Measurements from ENCODE around the gene CNPPD1.

Gene CNPPD1

DNA sequence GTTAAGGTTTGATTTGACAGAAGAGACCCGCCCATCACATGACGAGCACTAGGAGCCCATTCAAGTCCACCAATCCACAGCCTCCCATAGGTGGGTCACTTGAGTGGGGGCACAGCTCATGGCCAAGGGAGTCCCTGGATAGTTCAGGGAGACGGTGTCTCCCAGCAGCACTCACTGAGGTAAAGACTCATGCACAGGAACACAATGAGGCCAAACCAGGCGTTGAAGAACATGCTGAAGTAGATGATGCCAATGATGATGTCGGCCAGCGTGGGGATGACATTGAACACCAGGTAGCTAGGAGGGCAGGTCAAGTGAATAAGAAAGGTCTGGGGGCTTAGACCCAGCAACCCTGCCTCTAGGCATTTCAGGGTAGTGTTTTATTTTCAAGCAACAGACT lies 38.1 kb upstream of the CNPPD1 start:
- Histone ChIP-seq H3K27me3 (ENCODE audit: control insufficient read depth, insufficient read depth, low read length) (no peaks in the 10 kb centered on the region), H3K4me3 (ENCODE audit: low read depth, low read length) (no peak overlapping the region), H3K9me3 (ENCODE audit: control insufficient read depth, insufficient read depth, low read length) (no peaks in the 10 kb centered on the region), H3K9ac (ENCODE audit: low read depth, low read length) (no peak overlapping the region), H3K36me3 (ENCODE audit: control insufficient read depth, insufficient read depth, low read length) (peaks cover 20% of the 10 kb centered on the region), H3K4me1 (ENCODE audit: control insufficient read depth, insufficient read depth, low read length) (peaks cover 5% of the 10 kb centered on the region)

- no peak overlapping the region for H3K9ac ChIP-seq (ENCODE audit: low read depth, low read length)
- no peaks in the 10 kb centered on the region for H3K27me3 ChIP-seq (ENCODE audit: control insufficient read depth, insufficient read depth, low read length)
- H3K4me1 ChIP-seq (ENCODE audit: control insufficient read depth, insufficient read depth, low read length): peaks cover 3% of the 10 kb centered on the region
- H3K4me3 ChIP-seq (ENCODE audit: low read depth, low read length): no peak overlapping the region
- no peaks in the 10 kb centered on the region for H3K9me3 ChIP-seq (ENCODE audit: control insufficient read depth, insufficient read depth, low read length)
- peaks cover 23% of the 10 kb centered on the region for H3K36me3 ChIP-seq (ENCODE audit: control insufficient read depth, insufficient read depth, low read length)
Observed at GRCh38 chr2:219214141-219214540, 37.4 kb upstream of the CNPPD1 start.

- H3K36me3 ChIP-seq (ENCODE audit: control insufficient read depth, insufficient read depth, low read length): peaks cover 29% of the 10 kb centered on the region
- no peaks in the 10 kb centered on the region for H3K9me3 ChIP-seq (ENCODE audit: control insufficient read depth, insufficient read depth, low read length)
Observed at GRCh38 chr2:219213486-219214071, 36.9 kb upstream of the CNPPD1 start.

DNA sequence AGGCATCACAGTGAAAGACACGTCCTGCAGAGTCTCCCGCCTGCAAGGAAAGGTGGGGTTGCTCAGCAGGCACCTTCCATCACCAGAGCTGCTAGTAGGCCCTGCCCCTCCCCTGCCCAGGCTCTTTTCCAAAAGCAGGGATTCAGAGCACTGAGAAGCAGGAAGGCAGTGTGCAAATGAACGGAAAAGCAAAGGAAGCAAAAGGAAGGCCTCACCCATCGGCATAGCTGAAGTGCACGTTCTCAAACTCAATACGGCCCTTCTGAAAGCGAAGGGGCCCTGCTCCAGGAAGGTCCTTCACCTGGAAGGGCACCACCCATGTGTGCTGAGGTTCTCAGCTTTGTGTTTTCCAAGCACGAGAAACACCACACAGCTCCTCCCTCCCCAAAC lies 36.3 kb upstream of the CNPPD1 start:
- H3K4me1 ChIP-seq (ENCODE audit: control insufficient read depth, insufficient read depth, low read length): peaks cover 2% of the 10 kb centered on the region
- peaks cover 29% of the 10 kb centered on the region for H3K36me3 ChIP-seq (ENCODE audit: control insufficient read depth, insufficient read depth, low read length)
- H3K27me3 ChIP-seq (ENCODE audit: control insufficient read depth, insufficient read depth, low read length): no peaks in the 10 kb centered on the region
- no peaks in the 10 kb centered on the region for H3K9me3 ChIP-seq (ENCODE audit: control insufficient read depth, insufficient read depth, low read length)
- H3K9ac ChIP-seq (ENCODE audit: low read depth, low read length): no peak overlapping the region
- H3K4me3 ChIP-seq (ENCODE audit: low read depth, low read length): no peak overlapping the region

More at GRCh38 chr2:219213486-219214071, 36.9 kb upstream of the CNPPD1 start:
- Histone ChIP-seq H3K4me3 (ENCODE audit: low read depth, low read length) (no peak overlapping the region), H3K4me1 (ENCODE audit: control insufficient read depth, insufficient read depth, low read length) (peaks cover 2% of the 10 kb centered on the region), H3K9ac (ENCODE audit: low read depth, low read length) (no peak overlapping the region), H3K27me3 (ENCODE audit: control insufficient read depth, insufficient read depth, low read length) (no peaks in the 10 kb centered on the region)

DNA sequence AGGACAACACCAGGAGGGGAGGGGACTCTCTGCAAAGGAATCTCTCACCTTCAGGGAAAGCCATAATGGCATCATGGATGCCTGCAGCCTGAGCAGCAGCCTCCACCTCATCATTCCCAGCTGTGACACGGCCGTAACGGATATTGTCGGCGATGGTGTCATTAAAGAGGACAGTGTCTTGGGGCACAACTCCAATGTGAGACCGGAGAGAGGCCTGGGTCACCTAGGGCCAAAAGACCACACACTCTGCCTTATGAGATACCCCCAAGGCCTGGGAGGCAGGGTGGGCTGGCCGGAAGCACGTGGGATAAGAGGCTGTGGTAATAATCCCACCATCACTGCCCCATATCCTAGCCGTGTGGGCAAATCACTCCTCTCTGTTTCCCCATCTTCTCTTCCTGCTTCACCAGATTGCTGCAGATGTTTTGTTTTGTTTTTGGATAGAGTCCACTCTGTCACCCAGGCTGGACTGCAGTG lies 34.2 kb upstream of the CNPPD1 start:
- H3K27me3 ChIP-seq (ENCODE audit: control insufficient read depth, insufficient read depth, low read length): no peaks in the 10 kb centered on the region
- H3K9me3 ChIP-seq (ENCODE audit: control insufficient read depth, insufficient read depth, low read length): no peaks in the 10 kb centered on the region
- H3K4me1 ChIP-seq (ENCODE audit: control insufficient read depth, insufficient read depth, low read length): peaks cover 5% of the 10 kb centered on the region
- H3K4me3 ChIP-seq (ENCODE audit: low read depth, low read length): no peak overlapping the region
- peaks cover 29% of the 10 kb centered on the region for H3K36me3 ChIP-seq (ENCODE audit: control insufficient read depth, insufficient read depth, low read length)
- no peak overlapping the region for H3K9ac ChIP-seq (ENCODE audit: low read depth, low read length)

DNA sequence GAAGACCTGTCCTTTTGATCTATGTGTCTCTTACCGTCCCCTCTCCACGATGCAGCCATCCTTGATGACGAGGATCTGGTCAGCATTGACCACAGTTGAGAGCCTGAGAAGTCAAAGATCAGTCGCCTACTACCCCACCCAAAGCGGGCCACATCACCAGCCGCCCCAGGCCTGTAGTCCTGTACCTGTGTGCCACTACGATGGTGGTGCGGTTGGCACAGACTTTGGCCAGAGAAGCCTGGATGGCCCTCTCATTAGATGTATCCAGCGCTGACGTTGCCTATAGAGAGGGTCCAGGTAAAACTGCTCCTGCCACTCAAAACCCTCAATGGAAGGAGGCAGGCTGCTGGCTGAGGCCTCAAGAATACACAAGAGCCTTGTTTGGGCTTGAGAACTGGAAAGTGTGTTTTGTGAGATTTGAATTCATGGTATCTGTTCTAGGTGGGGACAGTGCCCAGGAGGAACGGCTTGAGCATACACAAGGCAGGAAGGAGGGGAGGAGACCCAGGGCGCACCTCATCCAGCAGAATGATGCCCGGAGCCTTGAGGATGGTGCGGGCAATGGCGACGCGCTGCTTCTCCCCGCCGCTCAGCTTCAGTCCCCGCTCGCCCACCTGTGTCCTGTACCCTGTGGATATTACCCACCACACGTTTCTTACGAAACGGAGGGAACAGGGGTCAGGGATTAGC lies 33.6 kb upstream of the CNPPD1 start:
- Histone ChIP-seq H3K27me3 (ENCODE audit: control insufficient read depth, insufficient read depth, low read length) (no peaks in the 10 kb centered on the region), H3K9ac (ENCODE audit: low read depth, low read length) (no peak overlapping the region), H3K36me3 (ENCODE audit: control insufficient read depth, insufficient read depth, low read length) (peaks cover 29% of the 10 kb centered on the region), H3K4me1 (ENCODE audit: control insufficient read depth, insufficient read depth, low read length) (peaks cover 5% of the 10 kb centered on the region), H3K9me3 (ENCODE audit: control insufficient read depth, insufficient read depth, low read length) (no peaks in the 10 kb centered on the region), H3K4me3 (ENCODE audit: low read depth, low read length) (no peak overlapping the region)

DNA sequence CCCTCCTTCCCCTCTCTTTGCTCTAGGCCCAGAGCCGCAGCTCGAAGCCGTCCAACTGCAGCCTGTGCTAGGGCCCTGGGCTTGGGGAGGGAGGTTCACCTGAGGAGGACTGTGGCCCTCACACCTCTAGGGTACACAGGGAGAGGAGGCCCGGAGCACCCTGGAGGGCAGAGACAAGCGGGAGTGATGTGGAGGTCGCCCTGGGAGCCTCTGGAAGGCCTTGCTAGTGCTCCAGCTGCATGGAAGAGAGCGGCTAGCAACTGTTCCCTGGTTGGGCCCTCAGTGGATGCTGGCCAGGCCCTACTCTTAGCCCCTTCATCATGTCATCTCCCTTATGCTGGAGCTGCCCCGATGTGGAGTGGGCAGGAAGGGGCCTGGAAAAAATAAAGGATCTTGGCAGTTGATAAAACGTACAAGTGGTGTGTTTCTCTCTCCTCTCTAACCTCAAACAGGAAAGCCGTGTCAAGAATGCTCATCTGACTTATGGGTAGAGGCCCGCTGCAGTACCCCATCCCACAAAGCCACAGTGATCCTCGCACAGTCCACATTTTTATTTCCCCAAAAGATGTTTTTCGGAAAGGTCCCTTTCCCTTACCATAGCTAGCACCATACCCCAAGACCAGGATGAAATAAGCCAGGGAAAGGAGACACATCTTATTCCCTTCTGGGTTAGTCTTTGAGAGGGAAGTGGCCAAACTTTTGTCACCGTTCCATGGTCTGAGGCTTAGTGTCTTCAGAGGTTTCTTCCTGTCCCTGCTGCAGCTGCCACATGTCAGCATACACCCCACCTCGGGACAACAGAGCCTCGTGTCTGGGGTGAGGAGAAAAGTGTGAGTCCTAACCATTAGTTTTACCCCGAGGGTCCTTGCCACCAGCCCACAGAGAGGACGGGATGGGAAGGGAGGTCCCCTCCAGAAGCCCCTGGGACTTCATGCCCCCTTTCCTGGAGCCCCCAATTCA lies 32.8 kb upstream of the CNPPD1 start:
- H3K36me3 ChIP-seq (ENCODE audit: control insufficient read depth, insufficient read depth, low read length): peaks cover 28% of the 10 kb centered on the region
- peaks cover 5% of the 10 kb centered on the region for H3K4me1 ChIP-seq (ENCODE audit: control insufficient read depth, insufficient read depth, low read length)
- no peak overlapping the region for H3K4me3 ChIP-seq (ENCODE audit: low read depth, low read length)
- H3K27me3 ChIP-seq (ENCODE audit: control insufficient read depth, insufficient read depth, low read length): no peaks in the 10 kb centered on the region
- H3K9me3 ChIP-seq (ENCODE audit: control insufficient read depth, insufficient read depth, low read length): no peaks in the 10 kb centered on the region
- H3K9ac ChIP-seq (ENCODE audit: low read depth, low read length): no peak overlapping the region

GRCh38 chr2:219207884-219208740 lies 31.4 kb upstream of the CNPPD1 start:
- Histone ChIP-seq H3K36me3 (ENCODE audit: control insufficient read depth, insufficient read depth, low read length) (peaks cover 25% of the 10 kb centered on the region), H3K9me3 (ENCODE audit: control insufficient read depth, insufficient read depth, low read length) (no peaks in the 10 kb centered on the region), H3K4me3 (ENCODE audit: low read depth, low read length) (no peak overlapping the region), H3K27me3 (ENCODE audit: control insufficient read depth, insufficient read depth, low read length) (no peaks in the 10 kb centered on the region), H3K9ac (ENCODE audit: low read depth, low read length) (no peak overlapping the region), H3K4me1 (ENCODE audit: control insufficient read depth, insufficient read depth, low read length) (peaks cover 5% of the 10 kb centered on the region)

- Histone ChIP-seq H3K27me3 (ENCODE audit: control insufficient read depth, insufficient read depth, low read length) (no peaks in the 10 kb centered on the region), H3K4me3 (ENCODE audit: low read depth, low read length) (peak overlapping the region; percentile 87), H3K4me1 (ENCODE audit: control insufficient read depth, insufficient read depth, low read length) (peaks cover 5% of the 10 kb centered on the region), H3K36me3 (ENCODE audit: control insufficient read depth, insufficient read depth, low read length) (peaks cover 24% of the 10 kb centered on the region), H3K9ac (ENCODE audit: low read depth, low read length) (peak overlapping the region; percentile 65), H3K9me3 (ENCODE audit: control insufficient read depth, insufficient read depth, low read length) (no peaks in the 10 kb centered on the region)
Observed at GRCh38 chr2:219207134-219207883, 30.6 kb upstream of the CNPPD1 start.

DNA sequence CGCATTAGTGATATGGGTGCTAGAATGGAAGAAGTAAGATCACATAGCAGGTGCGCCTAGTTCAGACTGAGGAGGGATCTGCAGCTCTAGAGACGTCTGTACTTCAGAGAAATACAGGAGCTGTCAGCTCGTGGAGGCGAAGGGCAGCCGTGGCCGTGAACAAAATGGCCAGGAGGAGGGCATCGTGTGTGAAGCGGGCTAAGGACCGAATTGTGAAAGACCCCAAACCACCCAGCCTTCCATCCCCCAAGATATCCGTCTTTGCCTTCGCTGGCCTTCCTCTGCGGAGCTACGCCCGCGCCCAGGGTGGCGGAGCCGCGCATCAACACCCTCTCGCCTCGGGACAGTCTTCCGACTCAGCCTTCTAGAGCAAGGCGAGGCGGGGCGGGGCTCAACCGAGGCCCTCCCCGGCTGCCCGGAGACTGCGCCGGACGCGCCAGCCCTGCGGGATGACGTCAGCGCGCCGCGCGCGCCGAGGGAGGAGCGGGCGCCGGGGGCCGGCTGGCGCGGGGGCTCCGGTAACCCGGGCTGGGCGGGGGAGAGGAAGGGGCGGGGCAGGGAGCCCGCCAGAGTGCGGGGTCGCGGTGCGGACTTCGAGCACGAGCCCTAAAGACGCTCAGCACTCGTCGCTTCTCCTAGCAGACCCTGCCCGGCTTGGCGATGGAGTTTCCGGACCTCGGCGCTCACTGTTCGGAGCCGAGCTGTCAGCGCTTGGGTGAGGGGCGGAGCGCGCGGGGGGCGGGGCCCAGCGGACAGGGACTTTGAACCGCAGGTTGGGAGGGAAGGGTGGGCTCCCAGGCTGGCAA lies 29.8 kb upstream of the CNPPD1 start, which contains the start of gene ZFAND2B:
Gene ZFAND2B, plus strand, starts transcription at position 455 of the 806 bp plus-strand sequence. Its CDS starts 206 bp downstream, at position 661.
- peak within 1 kb of the TSS; percentile 85 for H3K9ac ChIP-seq (ENCODE audit: low read depth, low read length)
- peaks cover 20% of the 10 kb centered on the region for H3K36me3 ChIP-seq (ENCODE audit: control insufficient read depth, insufficient read depth, low read length)
- peak within 1 kb of the TSS; percentile 93 for H3K4me3 ChIP-seq (ENCODE audit: low read depth, low read length)
- peaks cover 5% of the 10 kb centered on the region for H3K4me1 ChIP-seq (ENCODE audit: control insufficient read depth, insufficient read depth, low read length)
- no peaks in the 10 kb centered on the region for H3K27me3 ChIP-seq (ENCODE audit: control insufficient read depth, insufficient read depth, low read length)
- no peaks in the 10 kb centered on the region for H3K9me3 ChIP-seq (ENCODE audit: control insufficient read depth, insufficient read depth, low read length)
